HepG2 (cell line): ENCODE measurements around the gene PRKAG3. TPM values are rescaled to one million over a fixed set of nuclear protein-coding genes. Genes with fewer than 3 reads are reported as not detected.

Experiments used
- ATAC-seq: fragments of 200-7000 bp; cut with Tn5 transposase; 3 replicates; pipeline ENCODE4 v1.9.1; 2020; ENCODE audit warnings: mild to moderate bottlenecking, moderate library complexity
- BruUV-seq: library from RNA; stranded (reverse); fragments of 400-500 nt; replicated peaks from 2 replicates; lab custom pipeline; 2021; lab: Mats Ljungman, UMichigan
- CTCF ChIA-PET: fragments of 300-600 bp; formaldehyde crosslinking; extraction: SDS; loops from one replicate; lab custom pipeline; 2021; ENCODE audit warnings: low total read pairs, inconsistent platforms, low intra/inter-chr PET ratio; lab: Yijun Ruan, JAX
- POLR2A ChIA-PET: fragments of 350-600 bp; sonication (Branson Sonifier 250); formaldehyde crosslinking; loops from one replicate; lab custom pipeline; 2020; ENCODE audit warnings: antibody characterized with exemption, inconsistent platforms; lab: Yijun Ruan, JAX
- DNase-seq: peaks from one replicate; pipeline ENCODE4 v3.0.0-alpha.2; 2015; ENCODE audit warnings: low spot score
- FAIRE-seq: peaks from 3 replicates; lab custom pipeline; 2011; peaks lifted over from hg19 to GRCh38; lab: Jason Lieb, UNC
- H2AFZ ChIP-seq: one replicate; pipeline ENCODE4 v1.6.1; 2011; ENCODE audit warnings: low read length, inconsistent platforms
- H3K27ac ChIP-seq: fragments of 300-600 bp; 3 replicates; pipeline ENCODE4 v1.8.0; 2011; ENCODE audit warnings: mixed run types, mild to moderate bottlenecking, mixed read lengths, low read length, inconsistent platforms; ENCODE audit not compliant: insufficient read depth; ENCODE audit errors: extremely low read length
- H3K27me3 ChIP-seq, 2 experiments: fragments of 200-600 bp in 1 of 2; 2 replicates in 1 of 2; 3 replicates in 1 of 2; pipeline versions ENCODE4 v1.6.0 to v1.8.0; 2011; ENCODE audit warnings: low read length in 2 of 2, mild to moderate bottlenecking in 2 of 2, moderate library complexity in 2 of 2, inconsistent platforms in 1 of 2; ENCODE audit not compliant: insufficient read depth in 2 of 2, control insufficient read depth in 1 of 2
- H3K36me3 ChIP-seq, 2 experiments: fragments of 200-600 bp in 1 of 2; replicated peaks in 1 of 2; 2 replicates in 1 of 2; 3 replicates in 1 of 2; pipeline versions ENCODE4 v1.5.1 to v1.8.0; 2011; ENCODE audit warnings: low read length in 2 of 2, inconsistent platforms in 1 of 2; ENCODE audit not compliant: insufficient read depth in 2 of 2, control insufficient read depth in 1 of 2
- H3K4me1 ChIP-seq: 2 replicates; pipeline ENCODE4 v1.5.1; 2012; ENCODE audit warnings: low read length, inconsistent platforms; ENCODE audit not compliant: insufficient read depth
- H3K4me2 ChIP-seq: 2 replicates; pipeline ENCODE4 v1.6.0; 2011; ENCODE audit warnings: low read depth, low read length, inconsistent platforms
- H3K4me3 ChIP-seq, 3 experiments: fragments of 200-600 bp in 1 of 3; sonication (generic), shearing (Covaris generic) in 1 of 3; replicated peaks in 1 of 3; 2 replicates each; pipeline ENCODE4 v1.5.1; 2011 to 2016; ENCODE audit warnings: low read length in 3 of 3, inconsistent platforms in 2 of 3, low read depth in 2 of 3, mild to moderate bottlenecking in 2 of 3, control low read depth in 1 of 3, mixed read lengths in 1 of 3; ENCODE audit not compliant: insufficient read depth in 1 of 3
- H3K79me2 ChIP-seq: one replicate; pipeline ENCODE4 v1.6.1; 2011; ENCODE audit warnings: low read length, inconsistent platforms; ENCODE audit not compliant: insufficient read depth
- H3K9ac ChIP-seq: 2 replicates; pipeline ENCODE4 v1.6.0; 2011; ENCODE audit warnings: mild to moderate bottlenecking, low read depth, low read length, inconsistent platforms; ENCODE audit not compliant: insufficient read depth
- H3K9me3 ChIP-seq: 2 replicates; pipeline ENCODE4 v1.5.1; 2012; ENCODE audit warnings: mild to moderate bottlenecking, low read length
- H4K20me1 ChIP-seq: 2 replicates; pipeline ENCODE4 v1.6.0; 2011; ENCODE audit warnings: inconsistent platforms, mild to moderate bottlenecking, low read length, moderate library complexity; ENCODE audit not compliant: insufficient read depth
- CHCHD3 ChIP-seq: sonication (generic); formaldehyde crosslinking; IDR thresholded peaks from 2 replicates; pipeline ENCODE4 v1.8.0; 2022; ENCODE audit warnings: mild to moderate bottlenecking, missing genetic modification reagents, moderate library complexity
- CREB1 ChIP-seq, 2 experiments: fragments of 450-650 bp in 1 of 2; IDR thresholded peaks; 2 replicates each; pipeline ENCODE4 v1.6.1; 2016 to 2017; ENCODE audit warnings: control low read depth in 1 of 2, mild to moderate bottlenecking in 1 of 2, missing compliant biosample characterization in 1 of 2, missing genetic modification characterization in 1 of 2
- HNRNPK ChIP-seq: fragments of 200-400 bp; formaldehyde crosslinking; IDR thresholded peaks from 2 replicates; pipeline ENCODE4 v1.6.1; 2018; ENCODE audit warnings: low read length, low read depth, moderate library complexity, mild to moderate bottlenecking; ENCODE audit not compliant: poor library complexity, severe bottlenecking
- HNRNPL ChIP-seq: fragments of 200-400 bp; formaldehyde crosslinking; IDR thresholded peaks from 2 replicates; pipeline ENCODE4 v1.6.1; 2017; ENCODE audit warnings: mild to moderate bottlenecking, low read depth, low read length
- ZFYVE20 ChIP-seq: sonication (generic); formaldehyde crosslinking; IDR thresholded peaks from 2 replicates; pipeline ENCODE4 v1.8.0; 2023; ENCODE audit warnings: low read depth, mild to moderate bottlenecking, moderate library complexity, missing genetic modification reagents, borderline replicate concordance
- ZNF768 ChIP-seq: sonication (generic); formaldehyde crosslinking; IDR thresholded peaks from 2 replicates; pipeline ENCODE4 v1.4.0; 2020; ENCODE audit warnings: missing genetic modification reagents
- WGBS: methylation state at CpG from one replicate; pipeline ENCODE4 v1.1.6; 2017; ENCODE audit warnings: low lambda C conversion rate; 5-methylcytosine and 5-hydroxymethylcytosine counted together
- in situ Hi-C: cut with HindIII; loops from 2 replicates; pipeline ENCODE4 v1.10.0; 2017; ENCODE audit warnings: low pct_unique_long_range_greater_than_20kb; ENCODE audit not compliant: extremely low pct_ligation_motif_present
- intact Hi-C: fragments of 100-400 bp; cut with micrococcal nuclease; formaldehyde crosslinking; loops from one replicate; pipeline ENCODE4 v1.10.0; 2022; ENCODE audit not compliant: unreplicated experiment
- polyA plus RNA-seq, 8 experiments: library from polyadenylated mRNA; depleted of rRNA in 3 of 8; stranded (reverse) in 7 of 8; unstranded in 1 of 8; fragments of >200 nt; fragmentation: Illumina TruSeq in 4 of 8; extraction: Trizol in 4 of 8; gene quantifications; 2 replicates each; pipeline versions ENCODE4 v1.2.1 to v1.2.3, GENCODE V29; 2011 to 2016; ENCODE audit warnings: low read depth in 4 of 8, missing spikeins in 1 of 8, mixed read lengths in 1 of 8; ENCODE audit not compliant: insufficient read depth in 1 of 8
- total RNA-seq, 5 experiments: library from RNA; depleted of rRNA; stranded (reverse); fragments of >200 nt; fragmentation: Illumina TruSeq; extraction: Trizol; gene quantifications; 2 replicates each; pipeline ENCODE4 v1.2.3, GENCODE V29; 2016; ENCODE audit warnings: low read depth in 1 of 5
- TF ChIP-seq, protein P1 (sequence below): sonication (generic); formaldehyde crosslinking; IDR thresholded peaks from 2 replicates; pipeline ENCODE4 v1.5.0; 2020; ENCODE audit warnings: mild to moderate bottlenecking, missing genetic modification reagents
- TF ChIP-seq, protein P2 (sequence below): sonication (generic); formaldehyde crosslinking; IDR thresholded peaks from 2 replicates; pipeline ENCODE4 v1.8.0; 2023; ENCODE audit warnings: mild to moderate bottlenecking, missing genetic modification reagents
- TF ChIP-seq, protein P3 (sequence below): sonication (generic); formaldehyde crosslinking; IDR thresholded peaks from 2 replicates; pipeline ENCODE4 v1.4.0; 2020; ENCODE audit warnings: missing genetic modification reagents
- TF ChIP-seq, protein P4 (sequence below): sonication (generic); formaldehyde crosslinking; IDR thresholded peaks from 2 replicates; pipeline ENCODE4; 2020; ENCODE audit warnings: missing genetic modification reagents, mild to moderate bottlenecking, borderline replicate concordance

PRKAG3 gene
- total and polyA plus RNA-seq, 2 of the 13 experiments (the other 11 are each of a cell fraction or from before 2014, with no cell fraction given) = not detected

DNA sequence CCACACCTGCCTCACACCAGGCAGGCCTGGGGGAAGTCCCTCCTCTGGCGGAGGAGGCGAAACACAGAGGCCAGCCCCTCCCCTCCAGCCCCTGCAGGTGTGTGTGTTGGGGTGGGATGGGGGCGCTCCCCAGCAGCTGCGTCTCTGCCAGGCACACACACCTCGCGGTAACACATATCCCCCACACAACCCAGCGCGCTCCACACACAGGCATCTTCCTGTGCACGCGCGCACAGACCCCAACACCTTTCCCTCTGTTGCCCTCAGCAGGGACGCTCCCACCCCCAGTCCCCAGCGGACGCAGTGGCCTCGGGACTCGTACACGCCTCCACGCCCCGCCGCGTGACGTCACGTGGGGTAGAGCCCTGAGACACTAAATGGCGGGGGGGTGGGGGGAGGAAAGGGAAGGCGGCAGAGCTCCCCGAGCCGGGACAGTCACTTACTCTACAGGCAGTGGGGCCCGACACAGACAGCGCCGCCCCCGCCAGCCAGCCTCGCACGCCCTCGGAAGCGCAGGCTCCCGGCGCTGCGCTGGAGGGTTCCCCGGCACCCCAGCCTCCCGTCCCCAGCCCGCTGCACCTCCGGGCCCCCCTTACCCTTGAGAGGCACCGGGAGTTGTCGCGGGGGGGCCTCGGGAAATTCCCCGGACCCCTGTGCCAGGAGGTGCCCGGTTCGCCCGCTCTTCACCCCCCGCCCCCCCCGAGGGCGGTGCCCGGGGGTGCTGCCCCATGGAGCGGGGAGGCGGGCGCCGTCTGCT lies 48.7 kb upstream of the PRKAG3 start, which contains the start of gene WNT10A:
WNT10A (plus strand) TSS at position 751 of the 757 bp plus-strand sequence. CDS start 144 bp downstream, outside the sequence.
- H3K36me3 ChIP-seq = no peaks in the 10 kb centered on the region
- peak; percentile 3; the same call in 1 of the 3 replicates for ATAC-seq
- peaks cover 14% of the 10 kb centered on the region for H3K4me1 ChIP-seq
- BruUV-seq = no TSS peak
- H3K27ac ChIP-seq = no peak within 1 kb of the TSS
- no peak within 1 kb of the TSS for H2AFZ ChIP-seq
- peaks cover 33 to 92% of the 10 kb centered on the region in 2 experiments for H3K27me3 ChIP-seq
- ChIA-PET POLR2A (no interaction called here), CTCF (no interaction called here)
- intact Hi-C loops = no loop called here
- peaks cover 8% of the 10 kb centered on the region; the same call in 1 of the 2 replicates for H4K20me1 ChIP-seq
- no peaks in the 10 kb centered on the region for H3K79me2 ChIP-seq
- WGBS = 24% methylated on average over 8 of the region's 58 CpGs
- peak within 1 kb of the TSS in 1 of 3 experiments; percentile 56; a peak in 1 of 6 replicates for H3K4me3 ChIP-seq
- in situ Hi-C loops = no loop called here
- H3K9me3 ChIP-seq = no peaks in the 10 kb centered on the region
- no peak for DNase-seq
- H3K4me2 ChIP-seq = peak within 1 kb of the TSS; percentile 50
- FAIRE-seq = no peak
- H3K9ac ChIP-seq = no peak within 1 kb of the TSS
- TF ChIP-seq HNRNPL (0 out of 2 replicates have a peak, but pooled peaks have one; percentile 4), ZFYVE20 (CRISPR knock-in tag) (no peak), CHCHD3 (CRISPR knock-in tag) (no peak), ZNF768 (CRISPR knock-in tag) (peak; percentile 29; the same call in 1 of the 2 replicates), HNRNPK (peak; percentile 67), CREB1 (IDR thresholded peaks at IDR 0.05) (peak; percentile 98), CREB1 (CRISPR knock-in tag; IDR thresholded peaks at IDR 0.05) (no peak)
- TF ChIP-seq, protein P1, sequence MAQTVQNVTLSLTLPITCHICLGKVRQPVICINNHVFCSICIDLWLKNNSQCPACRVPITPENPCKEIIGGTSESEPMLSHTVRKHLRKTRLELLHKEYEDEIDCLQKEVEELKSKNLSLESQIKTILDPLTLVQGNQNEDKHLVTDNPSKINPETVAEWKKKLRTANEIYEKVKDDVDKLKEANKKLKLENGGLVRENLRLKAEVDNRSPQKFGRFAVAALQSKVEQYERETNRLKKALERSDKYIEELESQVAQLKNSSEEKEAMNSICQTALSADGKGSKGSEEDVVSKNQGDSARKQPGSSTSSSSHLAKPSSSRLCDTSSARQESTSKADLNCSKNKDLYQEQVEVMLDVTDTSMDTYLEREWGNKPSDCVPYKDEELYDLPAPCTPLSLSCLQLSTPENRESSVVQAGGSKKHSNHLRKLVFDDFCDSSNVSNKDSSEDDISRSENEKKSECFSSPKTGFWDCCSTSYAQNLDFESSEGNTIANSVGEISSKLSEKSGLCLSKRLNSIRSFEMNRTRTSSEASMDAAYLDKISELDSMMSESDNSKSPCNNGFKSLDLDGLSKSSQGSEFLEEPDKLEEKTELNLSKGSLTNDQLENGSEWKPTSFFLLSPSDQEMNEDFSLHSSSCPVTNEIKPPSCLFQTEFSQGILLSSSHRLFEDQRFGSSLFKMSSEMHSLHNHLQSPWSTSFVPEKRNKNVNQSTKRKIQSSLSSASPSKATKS (CRISPR knock-in tag) = no peak
- TF ChIP-seq, protein P2, sequence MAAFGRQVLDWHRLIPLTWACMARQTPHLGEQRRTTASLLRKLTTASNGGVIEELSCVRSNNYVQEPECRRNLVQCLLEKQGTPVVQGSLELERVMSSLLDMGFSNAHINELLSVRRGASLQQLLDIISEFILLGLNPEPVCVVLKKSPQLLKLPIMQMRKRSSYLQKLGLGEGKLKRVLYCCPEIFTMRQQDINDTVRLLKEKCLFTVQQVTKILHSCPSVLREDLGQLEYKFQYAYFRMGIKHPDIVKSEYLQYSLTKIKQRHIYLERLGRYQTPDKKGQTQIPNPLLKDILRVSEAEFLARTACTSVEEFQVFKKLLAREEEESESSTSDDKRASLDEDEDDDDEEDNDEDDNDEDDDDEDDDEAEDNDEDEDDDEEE (CRISPR knock-in tag) = no peak
- TF ChIP-seq, protein P3, sequence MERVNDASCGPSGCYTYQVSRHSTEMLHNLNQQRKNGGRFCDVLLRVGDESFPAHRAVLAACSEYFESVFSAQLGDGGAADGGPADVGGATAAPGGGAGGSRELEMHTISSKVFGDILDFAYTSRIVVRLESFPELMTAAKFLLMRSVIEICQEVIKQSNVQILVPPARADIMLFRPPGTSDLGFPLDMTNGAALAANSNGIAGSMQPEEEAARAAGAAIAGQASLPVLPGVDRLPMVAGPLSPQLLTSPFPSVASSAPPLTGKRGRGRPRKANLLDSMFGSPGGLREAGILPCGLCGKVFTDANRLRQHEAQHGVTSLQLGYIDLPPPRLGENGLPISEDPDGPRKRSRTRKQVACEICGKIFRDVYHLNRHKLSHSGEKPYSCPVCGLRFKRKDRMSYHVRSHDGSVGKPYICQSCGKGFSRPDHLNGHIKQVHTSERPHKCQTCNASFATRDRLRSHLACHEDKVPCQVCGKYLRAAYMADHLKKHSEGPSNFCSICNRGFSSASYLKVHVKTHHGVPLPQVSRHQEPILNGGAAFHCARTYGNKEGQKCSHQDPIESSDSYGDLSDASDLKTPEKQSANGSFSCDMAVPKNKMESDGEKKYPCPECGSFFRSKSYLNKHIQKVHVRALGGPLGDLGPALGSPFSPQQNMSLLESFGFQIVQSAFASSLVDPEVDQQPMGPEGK (CRISPR knock-in tag) = 0 out of 2 replicates have a peak, but pooled peaks have one; percentile 12
- TF ChIP-seq, protein P4, sequence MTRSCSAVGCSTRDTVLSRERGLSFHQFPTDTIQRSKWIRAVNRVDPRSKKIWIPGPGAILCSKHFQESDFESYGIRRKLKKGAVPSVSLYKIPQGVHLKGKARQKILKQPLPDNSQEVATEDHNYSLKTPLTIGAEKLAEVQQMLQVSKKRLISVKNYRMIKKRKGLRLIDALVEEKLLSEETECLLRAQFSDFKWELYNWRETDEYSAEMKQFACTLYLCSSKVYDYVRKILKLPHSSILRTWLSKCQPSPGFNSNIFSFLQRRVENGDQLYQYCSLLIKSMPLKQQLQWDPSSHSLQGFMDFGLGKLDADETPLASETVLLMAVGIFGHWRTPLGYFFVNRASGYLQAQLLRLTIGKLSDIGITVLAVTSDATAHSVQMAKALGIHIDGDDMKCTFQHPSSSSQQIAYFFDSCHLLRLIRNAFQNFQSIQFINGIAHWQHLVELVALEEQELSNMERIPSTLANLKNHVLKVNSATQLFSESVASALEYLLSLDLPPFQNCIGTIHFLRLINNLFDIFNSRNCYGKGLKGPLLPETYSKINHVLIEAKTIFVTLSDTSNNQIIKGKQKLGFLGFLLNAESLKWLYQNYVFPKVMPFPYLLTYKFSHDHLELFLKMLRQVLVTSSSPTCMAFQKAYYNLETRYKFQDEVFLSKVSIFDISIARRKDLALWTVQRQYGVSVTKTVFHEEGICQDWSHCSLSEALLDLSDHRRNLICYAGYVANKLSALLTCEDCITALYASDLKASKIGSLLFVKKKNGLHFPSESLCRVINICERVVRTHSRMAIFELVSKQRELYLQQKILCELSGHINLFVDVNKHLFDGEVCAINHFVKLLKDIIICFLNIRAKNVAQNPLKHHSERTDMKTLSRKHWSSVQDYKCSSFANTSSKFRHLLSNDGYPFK (CRISPR knock-in tag) = no peak
